GM12878 (cell line): ENCODE results near the gene P3R3URF.

Experiments
- EZH2 ChIP-seq: IDR thresholded peaks from 2 replicates; pipeline ENCODE4 v1.6.1; 2012; ENCODE audit warnings: low read depth, mild to moderate bottlenecking, control low read depth, inconsistent platforms, low read length, borderline replicate concordance; ENCODE audit not compliant: control insufficient read depth
- SIN3A ChIP-seq: IDR thresholded peaks from 2 replicates; pipeline ENCODE4 v1.6.1; 2012; ENCODE audit warnings: low read depth, low read length, improper control_type of control experiment
- SP1 ChIP-seq: IDR thresholded peaks from one replicate; pipeline ENCODE4 v1.6.1; 2011; ENCODE audit warnings: low read depth, low read length

GRCh38 chr1:46131093-46131492, 45.2 kb downstream of the P3R3URF start:
- TF ChIP-seq SP1 (no peak), SIN3A (no peak), EZH2 (no peak)
